ENCODE results near the gene COA3.

The COA3 gene, protein sequence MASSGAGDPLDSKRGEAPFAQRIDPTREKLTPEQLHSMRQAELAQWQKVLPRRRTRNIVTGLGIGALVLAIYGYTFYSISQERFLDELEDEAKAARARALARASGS

DNA sequence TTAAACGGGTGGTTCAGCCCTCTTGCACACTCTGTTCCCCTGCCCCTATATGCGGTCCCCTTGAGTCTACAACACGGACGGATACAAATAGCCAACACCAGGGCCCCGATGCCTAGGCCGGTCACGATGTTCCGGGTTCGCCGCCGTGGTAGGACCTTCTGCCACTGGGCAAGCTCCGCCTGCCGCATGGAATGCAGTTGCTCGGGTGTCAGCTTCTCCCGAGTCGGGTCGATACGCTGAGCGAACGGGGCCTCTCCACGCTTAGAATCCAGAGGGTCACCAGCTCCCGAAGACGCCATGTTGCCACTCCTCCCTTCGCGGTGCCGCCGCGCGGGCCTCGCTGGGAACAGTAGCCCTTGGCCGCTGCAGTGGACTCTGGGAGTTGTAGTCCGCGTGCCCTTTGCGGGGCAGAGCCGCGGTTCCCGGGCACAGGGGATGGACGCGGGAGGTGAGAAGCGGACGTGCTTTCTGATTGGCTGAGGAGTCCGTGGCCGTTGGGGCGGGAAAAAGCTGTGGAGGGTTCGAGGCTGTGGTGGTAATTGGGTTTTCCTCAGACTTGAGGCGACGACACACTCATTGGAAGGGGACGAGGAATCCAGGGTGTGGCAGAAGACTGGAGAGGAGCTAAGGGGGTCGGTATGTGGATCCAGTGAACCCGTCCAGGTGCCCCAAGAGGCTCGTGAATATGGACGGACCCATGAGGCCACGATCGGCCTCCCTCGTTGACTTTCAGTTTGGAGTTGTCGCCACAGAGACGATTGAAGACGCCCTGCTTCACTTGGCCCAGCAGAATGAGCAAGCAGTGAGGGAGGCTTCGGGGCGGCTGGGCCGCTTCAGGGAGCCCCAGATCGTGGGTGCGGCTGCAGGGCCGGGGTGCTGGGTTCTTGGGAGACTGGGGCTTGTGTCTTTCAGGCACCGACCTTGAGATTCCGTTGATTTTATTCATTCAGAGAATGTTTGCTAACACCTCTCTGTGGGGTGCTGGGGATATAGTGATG, at the start of gene COA3, which contains the start of gene CNTD1:
COA3 (minus strand) TSS at position 322 of the 998 bp plus-strand sequence; CDS start at position 299, 23 bp downstream.
CNTD1 (plus strand) TSS at position 479 of the 998 bp plus-strand sequence; CDS start at position 686, 207 bp downstream.
- DNase-seq: peak; percentile 70

DNA sequence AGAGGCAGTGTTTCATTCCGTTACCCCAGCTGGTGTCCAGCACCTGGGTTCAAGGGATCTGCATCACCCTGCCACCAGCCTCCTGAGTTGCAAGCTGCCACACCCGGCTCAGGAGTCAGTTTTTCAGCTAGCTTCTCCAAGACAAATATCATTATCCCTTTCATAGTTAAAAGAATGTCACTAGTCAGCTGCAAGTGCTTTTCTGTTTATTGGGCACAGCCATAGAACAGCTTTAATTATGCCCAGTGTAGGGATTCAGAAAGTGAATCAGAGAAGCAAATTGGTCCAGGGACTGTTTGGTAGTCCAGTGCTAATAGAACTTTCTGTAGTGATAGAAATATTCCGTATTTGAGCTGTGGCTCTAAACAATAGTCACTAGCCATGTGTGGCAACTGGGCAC, 49.6 kb upstream of the COA3 start:
- no peak for DNase-seq

DNA sequence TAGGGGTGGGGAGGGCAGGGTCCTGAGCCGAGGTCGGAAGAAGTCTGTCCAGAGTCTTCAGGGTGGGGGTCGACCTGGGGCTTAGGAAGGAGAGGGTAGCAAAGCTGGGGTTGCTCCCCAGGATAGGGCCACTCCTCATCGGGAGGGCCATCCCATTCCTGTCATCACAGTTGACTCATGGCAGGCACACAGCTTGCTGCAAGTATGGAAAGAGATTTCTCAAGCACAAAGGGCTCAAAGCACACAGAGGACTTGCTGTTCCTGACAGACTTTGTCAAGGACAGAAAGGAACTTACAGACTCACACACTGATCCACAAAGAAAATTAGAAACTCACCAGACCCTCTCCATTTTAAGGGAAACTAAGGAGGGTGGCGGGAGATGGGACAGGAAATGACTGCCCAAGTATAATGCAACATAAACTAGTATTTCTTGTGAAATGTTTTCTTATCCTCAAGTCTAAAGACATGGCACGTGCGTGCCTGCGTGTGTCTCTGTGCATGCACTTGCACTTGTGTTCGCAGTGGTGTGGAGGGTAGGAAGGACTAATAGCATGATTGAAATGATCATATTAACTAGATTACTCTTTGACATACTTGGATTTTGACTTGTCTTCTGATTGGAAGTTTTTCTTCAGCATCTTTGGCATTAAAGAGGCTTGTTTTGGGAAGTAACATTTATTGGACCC, 48.2 kb upstream of the COA3 start:
- DNase-seq: no peak

DNA sequence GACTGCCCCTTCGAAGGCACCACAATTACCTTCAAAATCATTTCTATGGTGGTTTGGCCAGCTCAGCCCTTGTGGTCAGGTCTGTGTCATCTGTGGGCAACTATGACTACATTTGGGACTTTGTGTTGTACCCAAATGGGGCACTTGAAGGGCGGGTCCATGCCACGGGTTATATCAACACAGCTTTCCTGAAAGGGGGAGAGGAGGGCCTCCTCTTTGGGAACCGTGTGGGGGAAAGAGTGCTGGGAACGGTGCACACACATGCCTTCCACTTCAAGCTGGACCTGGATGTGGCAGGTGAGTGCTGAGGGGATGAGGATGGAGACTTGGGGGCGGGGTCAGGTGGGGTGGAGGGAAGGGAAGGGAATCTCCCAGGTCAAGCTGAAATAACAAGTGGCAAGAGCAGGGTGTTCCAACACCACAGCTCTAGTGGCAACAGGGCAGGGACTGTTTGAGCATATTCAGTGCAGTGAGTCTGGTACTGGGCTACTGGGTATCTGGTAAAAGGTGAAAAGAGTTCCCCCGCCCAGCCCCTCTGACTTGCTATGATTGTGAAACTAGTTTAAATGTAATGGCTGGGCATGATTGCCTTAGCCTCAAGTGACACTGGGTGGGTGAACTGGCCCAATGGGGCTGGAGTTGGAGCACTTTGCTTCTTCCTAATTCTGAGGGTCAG, 47.6 kb upstream of the COA3 start:
- no peak for DNase-seq

DNA sequence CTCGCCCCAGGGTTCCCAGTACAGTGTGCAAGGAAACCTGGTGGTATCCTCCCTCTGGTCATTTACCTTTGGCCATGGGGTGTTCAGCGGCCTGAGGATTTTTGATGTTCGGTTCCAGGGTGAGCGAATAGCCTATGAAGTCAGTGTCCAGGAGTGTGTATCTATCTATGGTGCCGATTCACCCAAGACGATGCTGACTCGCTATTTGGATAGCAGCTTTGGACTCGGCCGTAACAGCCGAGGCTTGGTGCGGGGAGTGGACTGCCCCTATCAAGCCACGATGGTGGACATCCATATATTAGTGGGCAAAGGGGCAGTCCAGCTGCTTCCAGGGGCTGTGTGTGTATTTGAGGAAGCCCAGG, 47.0 kb upstream of the COA3 start:
- no peak for DNase-seq

DNA sequence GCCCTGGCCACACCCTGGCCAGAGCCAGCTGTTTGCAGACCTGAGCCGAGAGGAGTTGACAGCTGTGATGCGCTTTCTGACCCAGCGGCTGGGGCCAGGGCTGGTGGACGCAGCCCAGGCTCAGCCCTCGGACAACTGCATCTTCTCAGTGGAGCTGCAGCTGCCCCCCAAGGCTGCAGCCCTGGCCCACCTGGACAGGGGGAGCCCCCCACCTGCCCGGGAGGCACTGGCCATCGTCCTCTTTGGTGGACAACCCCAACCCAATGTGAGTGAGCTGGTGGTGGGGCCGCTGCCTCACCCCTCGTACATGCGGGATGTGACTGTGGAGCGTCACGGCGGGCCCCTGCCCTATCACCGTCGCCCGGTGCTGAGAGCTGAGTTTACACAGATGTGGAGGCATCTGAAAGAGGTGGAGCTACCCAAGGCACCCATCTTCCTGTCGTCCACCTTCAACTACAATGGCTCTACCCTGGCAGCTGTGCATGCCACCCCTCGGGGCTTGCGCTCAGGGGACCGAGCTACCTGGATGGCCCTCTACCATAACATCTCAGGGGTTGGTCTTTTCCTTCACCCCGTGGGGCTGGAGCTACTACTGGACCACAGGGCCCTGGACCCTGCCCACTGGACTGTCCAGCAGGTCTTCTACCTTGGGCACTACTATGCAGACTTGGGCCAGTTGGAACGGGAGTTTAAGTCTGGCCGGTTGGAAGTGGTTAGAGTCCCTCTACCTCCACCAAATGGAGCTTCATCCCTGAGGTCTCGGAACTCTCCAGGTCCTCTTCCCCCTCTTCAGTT, 46.5 kb upstream of the COA3 start:
- DNase-seq: no peak

DNA sequence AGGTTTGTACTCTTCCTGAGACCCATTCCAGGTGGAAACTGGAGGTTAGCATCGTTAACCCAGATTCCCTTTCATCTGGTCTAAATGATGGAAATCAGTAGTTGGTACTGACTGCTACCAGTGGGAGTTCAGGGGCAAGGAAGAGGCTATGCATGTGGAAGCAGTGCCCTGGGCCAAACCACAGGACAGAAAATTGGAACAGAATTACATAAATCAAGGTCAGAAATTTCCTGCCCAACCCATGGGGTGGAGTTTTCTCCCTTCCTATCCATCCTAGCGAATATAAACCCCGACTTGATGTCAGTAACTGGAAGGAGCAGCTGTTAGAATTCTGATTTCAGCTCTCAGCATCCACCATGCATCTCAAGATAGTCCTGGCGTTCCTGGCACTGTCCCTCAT, 45.8 kb upstream of the COA3 start, which contains the start of gene AOC2:
AOC2 (plus strand) TSS at position 310 of the 400 bp plus-strand sequence; CDS start at position 357, 47 bp downstream.
- no peak for DNase-seq

DNA sequence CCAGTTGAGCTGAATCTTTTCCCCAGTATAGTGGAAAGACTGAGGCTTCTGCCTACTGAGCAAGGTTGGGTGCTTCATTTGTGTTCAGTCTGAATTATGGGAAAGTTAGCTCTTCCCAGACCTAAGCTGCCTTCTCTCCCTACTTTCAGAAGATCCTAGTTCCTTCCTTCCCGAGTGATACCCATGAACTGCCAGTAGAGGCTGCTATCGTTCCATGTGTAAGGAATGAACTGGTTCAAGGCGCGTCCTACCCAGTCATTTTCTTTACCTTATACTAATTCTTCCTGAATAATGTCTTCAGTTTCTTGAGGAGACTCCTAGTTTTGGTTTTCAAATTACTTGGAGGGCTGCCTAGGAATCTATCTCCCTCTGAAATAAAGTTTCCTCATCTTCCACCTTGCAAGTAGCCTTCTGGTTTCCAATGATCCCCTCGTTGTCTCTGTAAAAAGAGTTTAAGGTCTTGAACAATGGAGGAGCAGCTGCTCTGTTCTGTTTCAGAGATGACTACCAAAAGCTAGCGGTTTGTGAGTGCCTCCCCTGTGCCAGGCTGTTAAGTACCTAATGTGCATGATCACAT, 44.9 kb upstream of the COA3 start:
- peak; percentile 16 for DNase-seq

DNA sequence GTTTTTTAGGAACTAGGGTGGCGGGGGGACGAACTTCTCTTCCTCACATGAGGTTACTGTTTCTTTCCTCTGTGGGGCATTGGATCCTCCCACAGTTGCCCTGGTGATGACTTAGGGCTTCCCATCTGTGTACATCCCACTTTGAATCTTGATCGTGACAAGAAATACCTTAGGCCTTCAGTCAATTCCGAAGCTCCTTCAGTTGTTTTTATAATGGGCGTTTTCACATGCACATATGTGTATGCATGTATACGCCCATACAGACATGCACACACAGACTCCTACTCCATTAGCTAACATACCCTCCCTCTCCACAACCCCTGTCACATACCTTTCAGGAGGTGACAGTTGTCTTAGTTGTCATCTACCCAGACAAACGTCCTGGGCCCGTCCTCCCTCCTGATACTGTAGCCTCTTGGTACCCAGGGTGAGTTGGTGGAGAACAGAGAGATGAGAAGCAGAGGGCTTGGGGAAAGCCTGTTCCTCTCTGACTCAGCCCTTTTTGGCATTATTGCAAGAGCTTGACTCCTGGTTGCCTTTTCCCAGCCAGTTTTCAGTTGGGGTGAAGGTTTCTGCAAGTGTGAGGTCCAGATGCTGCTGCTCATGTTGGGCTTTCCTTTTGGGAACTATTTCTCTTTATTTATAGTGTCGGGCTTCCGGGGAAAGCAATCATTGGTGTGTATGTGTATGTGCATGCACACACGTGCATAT, 43.6 kb upstream of the COA3 start:
- DNase-seq: no peak

DNA sequence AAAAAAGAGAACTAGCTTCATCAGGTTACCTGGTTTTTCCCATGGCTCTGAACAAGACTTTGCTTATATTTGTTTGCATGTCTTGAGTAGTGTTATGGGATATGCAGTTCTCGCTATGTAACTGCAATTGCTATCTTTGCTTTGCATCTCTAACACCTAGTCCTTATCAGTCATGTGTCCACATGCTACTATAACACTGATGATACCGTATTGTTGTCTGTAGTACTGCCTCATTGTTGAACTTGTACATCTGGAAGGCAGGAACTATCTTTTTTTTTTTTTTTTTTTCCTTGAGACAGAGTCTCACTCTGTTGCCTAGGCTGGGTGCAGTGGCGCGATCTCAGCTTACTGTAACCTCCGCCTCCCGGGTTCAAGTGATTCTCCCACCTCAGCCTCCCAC, 37.2 kb upstream of the COA3 start:
- DNase-seq: no peak

DNA sequence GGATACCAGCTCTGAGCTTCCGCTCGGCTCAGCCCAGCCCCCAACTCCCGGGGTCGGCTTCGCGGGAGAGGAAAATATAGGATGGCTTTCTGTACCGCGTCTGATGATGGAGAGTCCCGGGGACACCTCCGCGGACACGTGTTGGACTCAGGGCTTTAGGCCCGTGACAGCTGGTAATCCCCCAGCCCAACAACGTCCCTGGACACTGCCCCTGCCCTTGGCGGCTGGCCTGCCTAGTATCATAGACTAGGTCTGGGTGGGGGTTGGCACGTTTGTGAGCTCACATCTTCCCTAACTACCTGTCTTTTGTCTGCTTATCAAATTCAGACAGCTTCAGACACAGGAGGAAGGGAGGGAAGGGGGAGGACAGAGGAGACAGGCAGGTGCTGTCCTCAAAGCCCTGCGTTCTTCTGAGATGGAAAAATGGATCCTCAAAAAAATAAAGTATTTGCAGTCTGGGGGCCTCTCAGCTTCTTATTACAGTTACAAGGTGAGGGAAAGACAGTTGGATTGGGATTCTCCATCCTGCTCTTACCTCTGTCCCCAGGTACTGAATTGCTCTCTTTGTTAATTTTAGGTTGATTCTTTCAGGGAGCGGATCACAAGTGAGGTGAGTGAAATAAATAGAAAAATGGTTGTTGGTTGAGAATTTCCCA, 35.4 kb upstream of the COA3 start:
- no peak for DNase-seq

DNA sequence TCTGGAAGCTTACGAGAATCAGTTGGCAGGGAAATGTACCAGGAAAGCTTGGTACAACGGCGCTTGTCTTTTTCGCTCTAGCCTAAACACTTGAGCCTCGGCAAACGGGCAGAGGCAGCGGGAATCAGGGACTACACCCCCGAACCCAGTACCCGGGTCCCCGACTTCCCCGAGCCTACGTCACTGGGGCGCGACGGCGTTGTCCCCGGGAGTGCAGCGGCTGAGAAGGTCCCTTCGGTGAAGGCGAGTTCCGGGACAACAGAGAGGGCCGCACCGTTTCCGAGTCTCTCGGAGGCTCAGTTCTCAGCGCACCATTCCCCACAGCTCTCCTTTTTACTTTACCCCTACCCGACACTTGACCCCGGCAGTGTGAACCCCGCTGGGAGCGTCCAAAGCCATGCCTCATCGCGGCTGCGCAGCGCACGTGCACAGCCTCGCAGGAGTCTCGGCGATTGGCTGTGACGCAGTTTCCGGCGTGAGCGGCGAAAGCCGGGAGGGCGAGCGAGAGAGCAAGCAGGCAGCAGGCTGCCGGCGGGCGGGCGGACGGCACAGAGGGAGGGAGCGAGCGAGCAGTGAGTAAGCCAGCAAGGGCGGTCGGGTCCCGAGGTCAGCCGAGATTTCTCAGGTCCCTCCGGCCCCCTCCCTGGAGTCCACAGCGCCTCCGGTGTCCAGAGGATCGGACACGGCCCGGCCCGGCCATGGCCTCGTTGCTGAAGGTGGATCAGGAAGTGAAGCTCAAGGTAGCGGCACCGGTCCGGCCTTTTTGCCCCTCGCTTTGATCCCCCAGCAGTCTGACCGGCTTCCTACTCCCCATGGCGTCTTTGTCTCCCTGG, 34.6 kb upstream of the COA3 start, which contains the start of gene PSME3:
PSME3 (plus strand) TSS at position 464 of the 833 bp plus-strand sequence; CDS start at position 699, 235 bp downstream.
- peak; percentile 78 for DNase-seq

DNA sequence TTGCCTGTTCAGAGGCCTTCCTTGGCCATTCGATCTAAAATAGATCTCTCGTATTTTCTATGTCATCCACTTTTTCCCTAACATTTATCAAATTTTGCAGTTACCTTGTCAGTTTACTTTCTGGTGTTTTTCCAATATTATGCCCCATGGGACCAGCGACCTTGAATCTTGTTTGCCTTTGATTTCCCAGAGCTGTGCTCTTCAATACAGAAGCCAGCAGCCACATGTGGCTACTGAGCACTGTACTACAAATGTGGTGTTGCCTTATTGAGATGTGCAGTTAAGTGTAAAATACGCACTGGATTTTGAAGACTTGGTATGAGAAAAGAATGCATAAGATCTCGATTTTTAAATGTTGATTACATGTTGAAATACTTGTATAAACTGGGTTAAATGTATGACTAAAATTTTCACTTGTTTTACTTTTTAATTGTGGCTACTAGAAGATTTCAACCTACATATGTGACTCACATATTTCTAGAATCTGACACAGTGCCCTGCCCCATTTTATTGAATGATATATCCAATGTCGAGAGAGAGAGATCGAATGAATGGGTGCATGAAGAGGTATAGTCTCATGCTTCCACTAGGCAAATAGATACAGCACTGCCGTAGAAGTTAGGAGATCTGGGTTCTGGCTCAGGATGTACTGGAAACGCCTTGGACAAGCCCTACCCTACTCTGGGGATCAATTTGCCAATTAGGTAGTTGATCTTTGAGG, 33.9 kb upstream of the COA3 start:
- DNase-seq: no peak

DNA sequence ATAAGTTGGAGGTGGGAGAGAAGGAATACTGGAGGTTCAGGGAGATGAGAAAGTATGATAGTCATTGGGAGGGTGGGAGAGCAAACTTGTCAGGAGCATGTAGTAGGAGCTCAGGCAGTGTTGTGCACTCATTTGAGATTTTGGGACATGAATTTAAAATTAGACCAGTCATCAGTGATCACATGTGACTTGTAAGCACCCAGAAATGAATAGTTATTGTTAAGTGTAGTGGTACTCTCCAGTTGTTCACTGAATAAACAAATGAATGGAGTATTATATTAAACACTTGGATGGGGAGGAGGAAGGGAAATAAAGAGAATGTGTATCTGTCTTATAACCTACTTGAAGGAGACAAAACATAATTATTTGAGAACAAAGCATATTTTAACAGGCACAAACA, 32.5 kb upstream of the COA3 start:
- no peak for DNase-seq

DNA sequence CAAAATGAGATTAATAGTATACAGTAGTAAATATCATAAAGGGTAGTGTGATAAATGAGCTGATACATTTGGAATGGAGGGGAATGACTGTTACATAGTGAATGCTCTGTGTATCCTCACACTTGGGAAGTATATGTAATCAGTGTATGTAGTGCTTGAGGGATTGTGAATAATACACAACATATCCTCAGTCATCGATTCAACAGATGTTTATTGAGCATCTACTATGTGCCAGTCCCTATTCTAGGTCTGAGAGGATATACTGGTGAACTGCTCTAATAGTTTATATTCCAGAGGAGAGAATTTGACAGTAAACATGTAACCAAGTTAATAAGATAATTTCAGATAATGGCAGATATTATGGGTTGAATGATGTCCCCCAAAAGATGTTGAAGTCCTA, 29.0 kb upstream of the COA3 start:
- no peak for DNase-seq

DNA sequence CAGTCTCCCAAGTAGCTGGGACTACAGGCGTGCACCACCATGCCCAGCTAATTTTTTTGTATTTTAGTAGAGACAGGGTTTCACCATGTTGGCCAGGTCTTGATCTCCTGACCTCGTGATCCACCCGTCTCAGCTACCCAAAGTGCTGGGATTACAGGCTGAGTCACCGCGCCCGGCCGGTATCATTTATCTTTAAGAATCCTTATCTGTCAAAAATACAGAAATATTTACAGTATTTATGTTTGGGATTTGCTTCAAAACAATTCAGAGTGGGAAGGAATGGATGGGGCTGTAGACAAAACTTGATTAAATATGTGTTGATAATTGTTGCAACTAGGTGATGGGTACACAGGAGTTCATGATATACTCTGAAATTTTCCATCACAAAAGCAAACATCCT, 22.7 kb upstream of the COA3 start:
- no peak for DNase-seq

DNA sequence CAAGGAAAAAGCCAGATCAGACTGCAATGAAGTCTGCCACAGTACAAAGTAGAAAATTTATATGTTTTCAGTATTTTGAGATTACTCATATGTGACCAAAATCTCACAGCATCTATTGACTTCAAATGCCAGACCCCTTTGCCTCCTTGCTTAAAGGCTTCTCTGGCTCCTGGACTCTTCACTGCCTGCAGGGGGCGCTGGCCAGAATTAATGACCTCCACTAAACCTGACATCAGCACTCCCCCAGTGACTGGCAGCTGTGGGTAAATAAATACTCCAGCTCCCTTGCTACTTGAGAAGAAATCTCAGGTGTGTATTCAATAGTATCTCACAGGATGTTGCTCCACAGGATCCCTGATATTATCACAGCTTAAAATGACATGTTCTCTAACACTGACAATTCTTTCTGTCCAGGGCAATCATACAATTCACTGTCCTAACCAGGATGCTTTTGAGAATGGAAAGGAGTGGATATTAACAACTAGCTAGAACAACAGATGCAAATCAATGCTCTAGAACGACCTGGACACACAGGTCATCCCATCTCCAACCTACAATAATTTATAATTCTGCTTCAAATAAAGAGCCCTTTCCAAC, 21.5 kb upstream of the COA3 start:
- DNase-seq: peak; percentile 16

DNA sequence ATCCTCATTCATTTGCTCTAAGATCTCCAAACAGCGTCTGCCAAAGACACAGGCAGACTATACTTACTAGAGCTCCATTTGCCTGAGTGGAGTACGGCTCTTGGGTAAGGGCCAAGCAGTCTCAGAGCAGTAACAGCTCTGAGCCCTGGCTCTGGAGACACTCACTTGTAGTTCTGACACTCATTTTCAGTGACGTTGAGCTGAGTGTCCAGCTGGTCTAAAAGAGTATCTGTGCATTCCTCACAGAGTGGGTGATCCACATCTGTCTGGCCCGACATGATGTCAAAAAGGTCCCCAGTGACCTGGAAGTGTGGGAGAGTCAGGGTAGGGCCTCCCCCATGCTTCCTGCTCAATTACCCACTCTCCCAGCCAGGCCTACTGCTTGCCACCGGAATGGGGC, 19.9 kb upstream of the COA3 start:
- no peak for DNase-seq

Measured in NCI-H526 treated with DMSO at 0.1 percent for 48 hours (cell line).